ENCODE data around the gene KCNQ1. TPM values are rescaled to one million over a fixed set of nuclear protein-coding genes. Genes with fewer than 3 reads are reported as not detected.

KCNQ1 gene
- total RNA-seq, 1 experiment from 2014 or later, result not detected

GRCh38 chr11:2725368-2726300 lies 280.8 kb downstream of the KCNQ1 start:
- ChIA-PET POLR2A (ENCODE audit: unreplicated experiment) (no interaction called here), CTCF (no interaction called here)
- Histone ChIP-seq H3K4me1 (replicated peaks; ENCODE audit: insufficient read depth) (no peaks in the 10 kb centered on the region), H3K9me3 (ENCODE audit: insufficient read depth, low read depth) (no peaks in the 10 kb centered on the region), H3K27ac (no peak overlapping the region), H2AFZ (no peak overlapping the region), H3K9me2 (ENCODE audit: insufficient read depth) (no peaks in the 10 kb centered on the region), H3K36me3 (ENCODE audit: low read depth) (no peaks in the 10 kb centered on the region), H3K27me3 (ENCODE audit: insufficient read depth, low read depth) (peaks cover 13% of the 10 kb centered on the region; the same call in 1 of the 2 replicates), H3K79me2 (ENCODE audit: low read depth) (no peaks in the 10 kb centered on the region), H4K20me1 (ENCODE audit: insufficient read depth) (no peaks in the 10 kb centered on the region), H3F3A (ENCODE audit: insufficient read depth, low read depth) (no peaks in the 10 kb centered on the region), H3K4me3 (no peak overlapping the region), H3K4me2 (no peak overlapping the region)
- DNase-seq, result no peak
- TF ChIP-seq EZH2 (IDR thresholded peaks at IDR 0.05; ENCODE audit: low read depth) (no peak), CTCF (conservative IDR thresholded peaks at IDR 0.05) (no peak)
- no TSS peak for BruUV-seq (replicated peaks)
- intact Hi-C loops (cut with micrococcal nuclease; ENCODE audit: unreplicated experiment), result no loop called here

GRCh38 chr11:2726964-2727363 lies 282.2 kb downstream of the KCNQ1 start:
- Histone ChIP-seq H3K36me3 (ENCODE audit: low read depth) (no peaks in the 10 kb centered on the region), H3K4me3 (no peak overlapping the region), H3K4me1 (replicated peaks; ENCODE audit: insufficient read depth) (no peaks in the 10 kb centered on the region), H3K27ac (no peak overlapping the region), H3K27me3 (ENCODE audit: insufficient read depth, low read depth) (peaks cover 13% of the 10 kb centered on the region; the same call in 1 of the 2 replicates), H3F3A (ENCODE audit: insufficient read depth, low read depth) (no peaks in the 10 kb centered on the region), H4K20me1 (ENCODE audit: insufficient read depth) (no peaks in the 10 kb centered on the region), H3K9me2 (ENCODE audit: insufficient read depth) (no peaks in the 10 kb centered on the region), H3K4me2 (no peak overlapping the region), H3K9me3 (ENCODE audit: insufficient read depth, low read depth) (no peaks in the 10 kb centered on the region), H3K79me2 (ENCODE audit: low read depth) (no peaks in the 10 kb centered on the region), H2AFZ (no peak overlapping the region)
- BruUV-seq (replicated peaks), result no TSS peak
- intact Hi-C loops (cut with micrococcal nuclease; ENCODE audit: unreplicated experiment), result no loop called here
- no peak for TF ChIP-seq EZH2 (IDR thresholded peaks at IDR 0.05; ENCODE audit: low read depth)
- TF ChIP-seq CTCF (conservative IDR thresholded peaks at IDR 0.05), result no peak
- CTCF ChIA-PET, result no interaction called here
- no peak for DNase-seq
- POLR2A ChIA-PET (ENCODE audit: unreplicated experiment), result no interaction called here

- no peak for DNase-seq
- peaks cover 13% of the 10 kb centered on the region; the same call in 1 of the 2 replicates for H3K27me3 ChIP-seq (ENCODE audit: insufficient read depth, low read depth)
- H3K36me3 ChIP-seq (ENCODE audit: low read depth), result no peaks in the 10 kb centered on the region
- H3K4me3 ChIP-seq, result no peak overlapping the region
- H3K9me3 ChIP-seq (ENCODE audit: insufficient read depth, low read depth), result no peaks in the 10 kb centered on the region
- POLR2A ChIA-PET (ENCODE audit: unreplicated experiment), result no interaction called here
- no TSS peak for BruUV-seq (replicated peaks)
- no peak overlapping the region for H3K4me2 ChIP-seq
- no peak overlapping the region for H3K27ac ChIP-seq
- CTCF ChIA-PET, result no interaction called here
- H4K20me1 ChIP-seq (ENCODE audit: insufficient read depth), result no peaks in the 10 kb centered on the region
- TF ChIP-seq EZH2 (IDR thresholded peaks at IDR 0.05; ENCODE audit: low read depth) (no peak), CTCF (conservative IDR thresholded peaks at IDR 0.05) (no peak)
- intact Hi-C loops (cut with micrococcal nuclease; ENCODE audit: unreplicated experiment), result no loop called here
- no peaks in the 10 kb centered on the region for H3K79me2 ChIP-seq (ENCODE audit: low read depth)
- H3K4me1 ChIP-seq (replicated peaks; ENCODE audit: insufficient read depth), result no peaks in the 10 kb centered on the region
- H3F3A ChIP-seq (ENCODE audit: insufficient read depth, low read depth), result no peaks in the 10 kb centered on the region
- H3K9me2 ChIP-seq (ENCODE audit: insufficient read depth), result no peaks in the 10 kb centered on the region
- H2AFZ ChIP-seq, result no peak overlapping the region
These were observed 283.4 kb downstream of the KCNQ1 start for GRCh38 chr11:2728128-2728662.
